Calu3 (cell line): ENCODE results near the gene SLC26A6. TPM values are rescaled to one million over a fixed set of nuclear protein-coding genes. Genes with fewer than 3 reads are reported as not detected.
A peak's percentile ranks its signal among the peaks of the same experiment; 100 is the strongest.

ENCODE experiments used
- BruUV-seq: library from RNA; stranded (reverse); fragments of 400-500 nt; replicated peaks from 2 replicates; lab custom pipeline; 2021; lab: Mats Ljungman, UMichigan
- CTCF ChIA-PET: fragments of 300-600 bp; sonication (Branson Sonifier 250); formaldehyde crosslinking; loops from one replicate; lab custom pipeline; 2022; ENCODE audit warnings: antibody characterized with exemption; lab: Charles Lee
- DNase-seq: peaks from one replicate; pipeline ENCODE4 v3.0.0; 2022
- H3K27ac Mint-ChIP-seq: one replicate; pipeline ENCODE4 v1.8.0; 2022; ENCODE audit warnings: mixed read lengths; ENCODE audit not compliant: unreplicated experiment
- H3K27me3 Mint-ChIP-seq: one replicate; pipeline ENCODE4 v1.8.0; 2022; ENCODE audit warnings: mixed read lengths; ENCODE audit not compliant: unreplicated experiment
- H3K36me3 Mint-ChIP-seq: one replicate; pipeline ENCODE4 v1.8.0; 2022; ENCODE audit warnings: mild to moderate bottlenecking, moderate library complexity, mixed read lengths; ENCODE audit not compliant: insufficient read depth, unreplicated experiment
- H3K4me1 Mint-ChIP-seq: one replicate; pipeline ENCODE4 v1.8.0; 2022; ENCODE audit warnings: mild to moderate bottlenecking, low read depth, mixed read lengths; ENCODE audit not compliant: unreplicated experiment
- H3K4me3 Mint-ChIP-seq: one replicate; pipeline ENCODE4 v1.8.0; 2022; ENCODE audit warnings: mild to moderate bottlenecking, low read depth, moderate library complexity, mixed read lengths; ENCODE audit not compliant: unreplicated experiment
- H3K9me3 Mint-ChIP-seq: one replicate; pipeline ENCODE4 v1.8.0; 2022; ENCODE audit warnings: low read depth, mixed read lengths; ENCODE audit not compliant: unreplicated experiment
- CTCF ChIP-seq: fragments of 200-600 bp; IDR thresholded peaks from one replicate; pipeline ENCODE4 v1.8.0; 2022; ENCODE audit warnings: antibody characterized with exemption; ENCODE audit not compliant: unreplicated experiment
- intact Hi-C: fragments of 100-400 bp; cut with micrococcal nuclease; formaldehyde crosslinking; loops from one replicate; pipeline ENCODE4 v1.10.0; 2022; ENCODE audit not compliant: unreplicated experiment
- total RNA-seq: library from RNA; stranded (reverse); gene quantifications from 2 replicates; pipeline ENCODE4 v1.2.3, GENCODE V29; 2022

SLC26A6 gene
- total RNA-seq, 1 experiment from 2014 or later = 27.0 TPM

GRCh38 chr3:48596157-48596556 is 39.1 kb downstream of the SLC26A6 start:
- peak overlapping the region; percentile 67 for H3K4me3 Mint-ChIP-seq

GRCh38 chr3:48595526-48596121 is 39.6 kb downstream of the SLC26A6 start:
- Mint-ChIP-seq H3K4me1 (peaks cover 13% of the 10 kb centered on the region), H3K27ac (peak overlapping the region; percentile 82), H3K9me3 (no peaks in the 10 kb centered on the region), H3K27me3 (peaks cover 9% of the 10 kb centered on the region), H3K36me3 (peaks cover 33% of the 10 kb centered on the region), H3K4me3 (peak overlapping the region; percentile 67)
- no peak for TF ChIP-seq CTCF
- DNase-seq = peak; percentile 85
- CTCF ChIA-PET = interaction anchor here (0.9 kb wide), 1 partner anchor 10 kb away, joined by 3 read pairs; no protein-coding TSS in a partner anchor
- intact Hi-C loops = loop anchor here (5.0 kb wide), 1 partner anchor 33 kb away; the partner anchor contains the start of gene UCN2
- no TSS peak for BruUV-seq

More at GRCh38 chr3:48596157-48596556, 39.1 kb downstream of the SLC26A6 start:
- Mint-ChIP-seq H3K9me3 (no peaks in the 10 kb centered on the region), H3K36me3 (peaks cover 33% of the 10 kb centered on the region), H3K27me3 (peaks cover 3% of the 10 kb centered on the region), H3K4me1 (peaks cover 13% of the 10 kb centered on the region), H3K27ac (peak overlapping the region; percentile 82)
- no peak for DNase-seq
- intact Hi-C loops = loop anchor here (5.0 kb wide), 1 partner anchor 34 kb away; the partner anchor contains the start of gene UCN2
- TF ChIP-seq CTCF = no peak
- BruUV-seq = no TSS peak
- CTCF ChIA-PET = interaction anchor here (0.9 kb wide), 1 partner anchor 11 kb away, joined by 3 read pairs; no protein-coding TSS in a partner anchor

GRCh38 chr3:48595075-48595525 is 40.2 kb downstream of the SLC26A6 start, which contains the start of gene COL7A1:
Gene COL7A1, minus strand, starts transcription at chr3:48595329. Its CDS starts 170 bp downstream, at chr3:48595159.
- Mint-ChIP-seq H3K9me3 (no peaks in the 10 kb centered on the region), H3K4me3 (peak within 1 kb of the TSS; percentile 67), H3K27me3 (peaks cover 12% of the 10 kb centered on the region), H3K4me1 (peaks cover 13% of the 10 kb centered on the region), H3K36me3 (peaks cover 33% of the 10 kb centered on the region), H3K27ac (peak within 1 kb of the TSS; percentile 82)
- BruUV-seq = no TSS peak
- DNase-seq = peak; percentile 29
- no peak for TF ChIP-seq CTCF
- intact Hi-C loops = loop anchor here (5.0 kb wide), 1 partner anchor 33 kb away; the partner anchor contains the start of gene UCN2
- CTCF ChIA-PET = interaction anchor here (0.5 kb wide), 1 partner anchor 90 kb away, joined by 6 read pairs; no protein-coding TSS in a partner anchor

GRCh38 chr3:48594417-48595049 is 40.7 kb downstream of the SLC26A6 start:
- peak overlapping the region; percentile 67 for H3K4me3 Mint-ChIP-seq
- H3K36me3 Mint-ChIP-seq = peaks cover 33% of the 10 kb centered on the region
- H3K4me1 Mint-ChIP-seq = peaks cover 13% of the 10 kb centered on the region
- no peak for TF ChIP-seq CTCF
- BruUV-seq = TSS peak; percentile 70
- DNase-seq = no peak
- intact Hi-C loops = loop anchor here (5.0 kb wide), 1 partner anchor 32 kb away; the partner anchor contains the start of gene UCN2
- H3K9me3 Mint-ChIP-seq = no peaks in the 10 kb centered on the region
- H3K27me3 Mint-ChIP-seq = peaks cover 12% of the 10 kb centered on the region
- CTCF ChIA-PET = interaction anchor here (0.5 kb wide), 1 partner anchor 90 kb away, joined by 6 read pairs; no protein-coding TSS in a partner anchor
- no peak overlapping the region for H3K27ac Mint-ChIP-seq
